ENCODE measurements around the gene LETM1.
"Not testable (repeated sequence)": the region's sequence is repeated elsewhere in the genome, so short reads cannot be mapped to it uniquely, and the experiment has no call there.

The LETM1 gene

GRCh38 chr4:1852904-1853623 lies 2.9 kb downstream of the LETM1 start:
- no peak for DNase-seq (ENCODE audit: low read depth in 2 of 3, low spot score in 2 of 3)

- no peak for DNase-seq (ENCODE audit: low read depth in 2 of 3, low spot score in 2 of 3)
Observed at GRCh38 chr4:1851575-1852410, 4.2 kb downstream of the LETM1 start.

- DNase-seq (ENCODE audit: low read depth in 2 of 3, low spot score in 2 of 3), result no peak
Observed at GRCh38 chr4:1851160-1851559, 4.8 kb downstream of the LETM1 start.

- DNase-seq (ENCODE audit: low read depth in 2 of 3, low spot score in 2 of 3), result no peak
Observed at GRCh38 chr4:1850276-1850675, 5.7 kb downstream of the LETM1 start.

GRCh38 chr4:1846580-1846979 lies 9.4 kb downstream of the LETM1 start:
- no peak for DNase-seq (ENCODE audit: low read depth in 2 of 3, low spot score in 2 of 3)

GRCh38 chr4:1844618-1845017 lies 11.3 kb downstream of the LETM1 start:
- DNase-seq (ENCODE audit: low read depth in 2 of 3, low spot score in 2 of 3), result not testable (repeated sequence)

- no peak for DNase-seq (ENCODE audit: low read depth in 2 of 3, low spot score in 2 of 3)
Observed at GRCh38 chr4:1843852-1844251, 12.1 kb downstream of the LETM1 start.

GRCh38 chr4:1842993-1843448 lies 12.9 kb downstream of the LETM1 start:
- no peak for DNase-seq (ENCODE audit: low read depth in 2 of 3, low spot score in 2 of 3)

- no peak for DNase-seq (ENCODE audit: low read depth in 2 of 3, low spot score in 2 of 3)
Observed at GRCh38 chr4:1842339-1842895, 13.5 kb downstream of the LETM1 start.

GRCh38 chr4:1841887-1842210 lies 14.1 kb downstream of the LETM1 start:
- no peak for DNase-seq (ENCODE audit: low read depth in 2 of 3, low spot score in 2 of 3)

GRCh38 chr4:1841201-1841886 lies 14.6 kb downstream of the LETM1 start:
- no peak for DNase-seq (ENCODE audit: low read depth in 2 of 3, low spot score in 2 of 3)

GRCh38 chr4:1839282-1839681 lies 16.7 kb downstream of the LETM1 start:
- no peak for DNase-seq (ENCODE audit: low read depth in 2 of 3, low spot score in 2 of 3)

- DNase-seq (ENCODE audit: low read depth in 2 of 3, low spot score in 2 of 3), result no peak
Observed at GRCh38 chr4:1837069-1837468, 18.9 kb downstream of the LETM1 start.

GRCh38 chr4:1836650-1837049 lies 19.3 kb downstream of the LETM1 start:
- no peak for DNase-seq (ENCODE audit: low read depth in 2 of 3, low spot score in 2 of 3)

GRCh38 chr4:1835836-1836235 lies 20.1 kb downstream of the LETM1 start:
- DNase-seq (ENCODE audit: low read depth in 2 of 3, low spot score in 2 of 3), result not testable (repeated sequence)

GRCh38 chr4:1834047-1834775 lies 21.7 kb downstream of the LETM1 start:
- DNase-seq (ENCODE audit: low read depth in 2 of 3, low spot score in 2 of 3), result no peak

GRCh38 chr4:1833307-1834046 lies 22.5 kb downstream of the LETM1 start:
- no peak for DNase-seq (ENCODE audit: low read depth in 2 of 3, low spot score in 2 of 3)

- DNase-seq (ENCODE audit: low read depth in 2 of 3, low spot score in 2 of 3), result no peak
Observed at GRCh38 chr4:1832690-1833089, 23.3 kb downstream of the LETM1 start.

GRCh38 chr4:1831331-1831730 lies 24.6 kb downstream of the LETM1 start:
- DNase-seq (ENCODE audit: low read depth in 2 of 3, low spot score in 2 of 3), result no peak

- DNase-seq (ENCODE audit: low read depth in 2 of 3, low spot score in 2 of 3), result no peak
Observed at GRCh38 chr4:1830642-1831228, 25.2 kb downstream of the LETM1 start.
